ELR (cell line): ENCODE results near the gene ODF2.
A peak's percentile ranks its signal among the peaks of the same experiment; 100 is the strongest.

Source experiments
- DNase-seq: peaks from one replicate; pipeline ENCODE4 v3.0.0-alpha.2; 2015; ENCODE audit warnings: low read depth

Gene ODF2

DNA sequence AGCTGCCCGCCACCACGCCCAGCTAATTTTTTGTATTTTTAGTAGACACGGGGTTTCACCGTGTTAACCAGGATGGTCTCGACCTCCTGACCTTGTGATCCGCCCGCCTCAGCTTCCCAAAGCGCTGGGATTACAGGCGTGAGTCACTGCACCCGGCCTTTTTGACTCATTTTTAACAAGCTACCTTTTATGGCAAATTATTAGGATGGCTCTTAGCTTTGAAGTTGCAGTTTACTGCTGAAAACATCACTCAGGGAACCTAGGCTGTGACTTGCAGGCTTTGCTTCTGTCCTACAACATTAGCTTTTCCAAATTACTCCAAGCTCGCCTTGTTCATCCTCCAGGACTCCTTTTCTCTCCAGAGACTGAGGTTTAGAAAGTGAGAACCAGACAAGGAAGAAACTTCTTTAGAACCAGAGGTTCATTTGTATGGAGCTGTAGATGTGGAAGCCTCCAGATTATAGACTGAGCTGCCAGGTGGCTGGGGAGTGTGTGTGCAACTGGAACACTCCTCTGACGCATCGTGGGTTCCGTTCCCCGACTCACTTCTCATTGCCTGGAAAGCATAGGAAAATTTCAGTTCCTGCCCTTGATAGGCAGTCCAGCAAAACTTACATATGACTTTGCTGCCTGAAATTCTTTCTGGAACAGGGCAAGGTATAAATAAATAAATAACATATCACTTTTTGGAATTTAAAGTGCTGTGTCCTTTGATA, 72.8 kb downstream of the ODF2 start:
- peak; percentile 68 for DNase-seq

DNA sequence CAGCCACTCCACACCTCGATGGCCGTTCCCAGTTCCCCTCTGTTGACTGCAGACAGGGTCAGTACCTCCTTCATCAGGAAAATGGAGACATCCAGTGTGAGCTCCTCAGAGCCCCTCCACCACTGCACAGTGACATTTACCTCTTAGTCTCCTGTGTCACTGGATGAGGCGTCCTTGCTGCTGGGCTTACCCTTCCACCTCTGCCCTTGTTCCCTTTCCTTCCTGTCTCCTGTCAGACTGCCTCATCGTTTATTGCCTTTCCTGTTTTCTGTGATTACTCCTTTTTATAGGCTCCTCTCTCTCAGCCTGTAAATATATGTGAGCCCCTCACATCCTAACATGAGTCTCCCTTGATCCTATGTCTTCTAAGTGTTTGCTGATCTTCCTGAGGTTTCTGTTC, 73.4 kb downstream of the ODF2 start:
- no peak for DNase-seq

DNA sequence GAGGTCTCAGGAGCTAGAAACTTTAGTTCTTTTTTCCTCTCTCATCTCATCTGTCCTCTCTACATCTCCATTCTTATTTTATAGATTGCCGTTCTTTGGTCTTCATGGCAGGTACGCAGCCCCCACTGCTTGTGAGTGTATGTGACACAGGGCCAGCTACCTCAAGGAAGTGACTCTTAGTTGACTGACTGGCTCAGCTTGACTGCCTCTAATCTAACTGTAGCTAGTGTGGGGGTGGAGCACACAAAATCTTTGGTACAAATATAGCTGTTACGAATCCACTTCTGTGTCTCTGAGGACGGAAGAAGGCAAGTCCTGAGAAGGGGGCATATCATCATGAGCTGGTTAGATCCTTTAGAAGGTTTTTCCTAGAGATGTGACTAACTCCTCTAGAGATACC, 76.8 kb downstream of the ODF2 start:
- no peak for DNase-seq

DNA sequence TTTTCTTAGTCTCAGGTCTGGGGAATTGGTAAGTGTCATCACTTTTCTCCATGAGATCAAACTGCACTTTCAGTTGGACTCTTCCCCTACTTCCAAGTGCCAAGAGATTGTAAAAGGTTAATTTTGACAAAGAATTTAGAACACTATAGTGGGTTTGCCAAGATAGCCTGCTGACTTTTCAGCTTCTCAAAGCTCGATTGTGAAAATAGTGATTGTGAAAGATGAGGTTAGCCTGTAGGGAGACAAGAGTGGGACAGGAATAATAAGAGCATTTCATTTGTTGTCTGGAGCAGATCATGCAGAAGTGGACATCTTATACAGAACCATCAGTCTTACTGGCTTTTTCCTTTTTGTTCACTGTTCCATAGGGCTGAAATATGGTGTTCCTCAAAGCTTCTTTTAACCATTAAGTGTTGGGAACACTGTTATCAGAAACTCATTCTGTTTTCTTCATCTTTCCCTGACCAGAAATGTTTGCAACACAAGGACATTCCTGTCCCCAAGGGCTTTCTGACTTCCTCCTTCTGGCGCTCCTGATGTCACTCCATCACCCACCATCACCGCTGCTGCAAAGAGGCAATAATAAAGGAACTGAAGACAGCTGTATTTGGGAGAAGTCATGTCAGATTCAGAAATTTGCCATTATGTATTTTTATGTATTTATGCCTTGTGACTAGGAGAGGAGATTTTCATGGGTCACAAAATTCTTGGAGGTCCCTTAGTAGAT, 85.0 kb downstream of the ODF2 start:
- DNase-seq, result no peak

DNA sequence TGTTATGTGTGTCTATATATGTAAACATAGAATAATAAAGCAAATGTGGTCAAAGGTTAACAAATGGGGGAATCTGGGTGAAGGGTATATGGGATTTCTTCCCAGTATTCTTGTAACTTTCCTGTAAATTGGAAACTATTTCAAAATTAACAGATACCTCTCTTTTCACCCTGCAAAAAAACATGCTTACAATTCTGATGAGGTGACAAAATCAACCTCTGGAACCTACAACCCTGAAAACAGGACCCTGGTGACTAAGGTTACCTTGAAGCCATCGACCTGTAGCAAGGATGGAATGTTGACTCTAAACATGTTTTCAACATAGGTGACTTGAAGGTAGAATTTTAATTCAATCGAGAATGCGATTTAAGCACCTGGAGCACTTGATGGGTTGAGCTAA, 90.7 kb downstream of the ODF2 start:
- no peak for DNase-seq

- DNase-seq, result no peak
Measured at GRCh38 chr9:128548876-128549275, 93.1 kb downstream of the ODF2 start.

DNA sequence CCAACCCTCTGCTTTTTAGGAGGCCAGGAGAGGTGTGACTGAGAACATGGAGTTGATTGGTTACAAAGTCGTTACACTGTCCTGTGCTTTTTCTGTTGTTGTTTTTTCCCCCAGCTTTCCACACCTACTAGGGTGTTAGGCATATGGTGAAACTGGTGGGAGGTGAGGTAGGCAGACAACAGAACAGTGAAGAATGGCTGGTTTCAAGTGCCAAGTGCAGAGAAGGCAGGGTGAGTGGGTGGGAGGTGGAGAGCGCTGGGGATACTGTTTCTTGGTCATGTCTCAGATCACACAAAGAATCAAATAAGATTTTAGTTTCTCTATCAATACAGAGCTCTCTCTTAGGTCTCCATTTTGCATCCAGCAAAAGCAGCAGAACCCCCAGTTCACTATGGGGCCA, 94.4 kb downstream of the ODF2 start:
- DNase-seq, result no peak
